Measurements from ENCODE around the gene LRRC7.

DNA sequence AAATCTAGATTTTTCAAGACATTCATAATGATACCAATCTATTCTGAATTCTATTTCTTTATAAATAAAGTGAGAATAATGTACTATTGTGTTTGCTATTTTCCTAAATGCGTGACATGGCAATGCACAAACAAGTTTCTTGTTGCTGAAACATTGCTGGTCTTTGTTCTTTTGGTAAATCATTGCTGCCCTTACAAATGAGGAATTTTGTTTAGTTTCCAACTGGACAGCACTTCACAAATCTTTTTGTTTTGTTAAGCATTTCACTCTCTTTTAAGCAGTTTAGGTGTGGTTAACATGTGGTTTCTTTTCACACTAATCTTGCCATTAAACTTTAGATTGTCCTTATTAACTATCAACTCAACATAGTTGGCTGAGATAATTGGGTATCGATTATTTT lies 94.6 kb downstream of the LRRC7 start:
- TF ChIP-seq, protein P1, sequence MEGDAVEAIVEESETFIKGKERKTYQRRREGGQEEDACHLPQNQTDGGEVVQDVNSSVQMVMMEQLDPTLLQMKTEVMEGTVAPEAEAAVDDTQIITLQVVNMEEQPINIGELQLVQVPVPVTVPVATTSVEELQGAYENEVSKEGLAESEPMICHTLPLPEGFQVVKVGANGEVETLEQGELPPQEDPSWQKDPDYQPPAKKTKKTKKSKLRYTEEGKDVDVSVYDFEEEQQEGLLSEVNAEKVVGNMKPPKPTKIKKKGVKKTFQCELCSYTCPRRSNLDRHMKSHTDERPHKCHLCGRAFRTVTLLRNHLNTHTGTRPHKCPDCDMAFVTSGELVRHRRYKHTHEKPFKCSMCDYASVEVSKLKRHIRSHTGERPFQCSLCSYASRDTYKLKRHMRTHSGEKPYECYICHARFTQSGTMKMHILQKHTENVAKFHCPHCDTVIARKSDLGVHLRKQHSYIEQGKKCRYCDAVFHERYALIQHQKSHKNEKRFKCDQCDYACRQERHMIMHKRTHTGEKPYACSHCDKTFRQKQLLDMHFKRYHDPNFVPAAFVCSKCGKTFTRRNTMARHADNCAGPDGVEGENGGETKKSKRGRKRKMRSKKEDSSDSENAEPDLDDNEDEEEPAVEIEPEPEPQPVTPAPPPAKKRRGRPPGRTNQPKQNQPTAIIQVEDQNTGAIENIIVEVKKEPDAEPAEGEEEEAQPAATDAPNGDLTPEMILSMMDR (IDR thresholded peaks at IDR 0.05) = no peak
- TF ChIP-seq POLR2A (IDR thresholded peaks at IDR 0.05) = no peak

Data from esophagus squamous epithelium (tissue), 4 donors.